ENCODE data around the gene ARHGAP25. TPM values are rescaled to one million over a fixed set of nuclear protein-coding genes. Genes with fewer than 3 reads are reported as not detected.

The ARHGAP25 gene
- total and polyA plus RNA-seq, 4 donors = 3.5 to 7.0 (median 5.3) TPM

DNA sequence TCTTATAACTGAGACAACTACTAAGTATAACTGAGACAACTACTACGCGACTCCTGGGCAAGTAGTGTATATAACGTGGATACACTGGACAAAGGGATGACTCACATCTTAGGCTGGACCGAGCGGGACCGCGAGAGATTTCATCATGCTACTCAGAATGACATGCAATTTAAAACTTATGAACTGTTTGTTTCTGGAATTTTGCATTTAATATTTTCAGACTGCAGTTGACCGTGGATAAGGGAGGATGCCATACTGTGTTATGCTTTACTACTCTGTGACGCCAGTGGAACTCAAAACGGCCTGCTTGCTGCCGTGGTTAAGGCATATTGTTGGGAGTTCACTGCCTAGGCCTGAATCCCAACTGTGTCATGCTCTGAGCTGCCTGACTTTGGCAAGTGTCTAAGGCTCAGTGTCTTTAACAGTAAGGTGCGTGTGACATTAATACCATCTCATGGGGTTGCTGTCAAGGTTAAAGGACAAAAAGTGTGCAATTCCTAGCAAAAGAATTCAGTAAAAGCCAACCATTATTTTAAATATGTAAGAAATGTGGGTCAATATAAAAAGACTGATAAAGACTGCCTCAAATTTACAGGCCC is 72.0 kb downstream of the ARHGAP25 start:
- no peaks in the 10 kb centered on the region for H3K4me1 ChIP-seq (ENCODE audit: control insufficient read depth in 4 of 4, insufficient read depth in 4 of 4, low read length in 3 of 4)

GRCh38 chr2:68807821-68808266 is 73.2 kb downstream of the ARHGAP25 start:
- Histone ChIP-seq H3K9me3 (ENCODE audit: control insufficient read depth in 4 of 4, low read length in 3 of 4) (no peaks in the 10 kb centered on the region), H3K9ac (ENCODE audit: low read depth in 1 of 2, low read length in 2 of 2) (no peak overlapping the region), H3K36me3 (ENCODE audit: control insufficient read depth in 4 of 4, insufficient read depth in 3 of 4, low read depth in 1 of 4, low read length in 3 of 4) (no peaks in the 10 kb centered on the region), H3K27ac (ENCODE audit: low read depth in 1 of 2, low read length in 2 of 2) (no peak overlapping the region), H3K4me3 (ENCODE audit: low read depth in 1 of 3, low read length in 3 of 3) (no peak overlapping the region), H3K4me1 (ENCODE audit: control insufficient read depth in 4 of 4, insufficient read depth in 4 of 4, low read length in 3 of 4) (no peaks in the 10 kb centered on the region), H3K27me3 (ENCODE audit: control insufficient read depth in 4 of 4, insufficient read depth in 4 of 4, low read length in 3 of 4) (no peaks in the 10 kb centered on the region)
- no peak for DNase-seq (ENCODE audit: low spot score)
- WGBS = 68% methylated on average over 6 of the region's 6 CpGs
- TF ChIP-seq SP1 (IDR thresholded peaks at IDR 0.05) (no peak), FOXA1 (IDR thresholded peaks at IDR 0.05) (no peak), NR2F2 (IDR thresholded peaks at IDR 0.05) (no peak), TAF1 (conservative IDR thresholded peaks at IDR 0.05) (no peak), ZBTB33 (IDR thresholded peaks at IDR 0.05) (no peak)
- TF ChIP-seq, protein P1, sequence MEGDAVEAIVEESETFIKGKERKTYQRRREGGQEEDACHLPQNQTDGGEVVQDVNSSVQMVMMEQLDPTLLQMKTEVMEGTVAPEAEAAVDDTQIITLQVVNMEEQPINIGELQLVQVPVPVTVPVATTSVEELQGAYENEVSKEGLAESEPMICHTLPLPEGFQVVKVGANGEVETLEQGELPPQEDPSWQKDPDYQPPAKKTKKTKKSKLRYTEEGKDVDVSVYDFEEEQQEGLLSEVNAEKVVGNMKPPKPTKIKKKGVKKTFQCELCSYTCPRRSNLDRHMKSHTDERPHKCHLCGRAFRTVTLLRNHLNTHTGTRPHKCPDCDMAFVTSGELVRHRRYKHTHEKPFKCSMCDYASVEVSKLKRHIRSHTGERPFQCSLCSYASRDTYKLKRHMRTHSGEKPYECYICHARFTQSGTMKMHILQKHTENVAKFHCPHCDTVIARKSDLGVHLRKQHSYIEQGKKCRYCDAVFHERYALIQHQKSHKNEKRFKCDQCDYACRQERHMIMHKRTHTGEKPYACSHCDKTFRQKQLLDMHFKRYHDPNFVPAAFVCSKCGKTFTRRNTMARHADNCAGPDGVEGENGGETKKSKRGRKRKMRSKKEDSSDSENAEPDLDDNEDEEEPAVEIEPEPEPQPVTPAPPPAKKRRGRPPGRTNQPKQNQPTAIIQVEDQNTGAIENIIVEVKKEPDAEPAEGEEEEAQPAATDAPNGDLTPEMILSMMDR (IDR thresholded peaks at IDR 0.05; ENCODE audit: low read depth, low read length, missing input control) = no peak
- TF ChIP-seq, protein P2, sequence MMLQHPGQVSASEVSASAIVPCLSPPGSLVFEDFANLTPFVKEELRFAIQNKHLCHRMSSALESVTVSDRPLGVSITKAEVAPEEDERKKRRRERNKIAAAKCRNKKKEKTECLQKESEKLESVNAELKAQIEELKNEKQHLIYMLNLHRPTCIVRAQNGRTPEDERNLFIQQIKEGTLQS (IDR thresholded peaks at IDR 0.05) = no peak

More for the DNA sequence above, 72.0 kb downstream of the ARHGAP25 start:
- WGBS = 90% methylated on average over 12 of the region's 12 CpGs
- TF ChIP-seq GABPA (IDR thresholded peaks at IDR 0.05 in 1 of 2, conservative IDR thresholded peaks at IDR 0.05 in 1 of 2) (no peak), HNF4G (IDR thresholded peaks at IDR 0.05) (no peak), YY1 (IDR thresholded peaks at IDR 0.05) (no peak), TAF1 (conservative IDR thresholded peaks at IDR 0.05) (no peak), NR2F2 (IDR thresholded peaks at IDR 0.05) (no peak), HNF4A (conservative IDR thresholded peaks at IDR 0.05) (no peak), EGR1 (IDR thresholded peaks at IDR 0.05; ENCODE audit: low read depth in 2 of 2) (no peak), JUND (IDR thresholded peaks at IDR 0.05) (no peak), SP1 (IDR thresholded peaks at IDR 0.05) (no peak), RAD21 (IDR thresholded peaks at IDR 0.05) (no peak), ZBTB33 (IDR thresholded peaks at IDR 0.05) (no peak), RXRA (IDR thresholded peaks at IDR 0.05) (no peak)
- TF ChIP-seq, protein P2 (IDR thresholded peaks at IDR 0.05) = no peak
- TF ChIP-seq, protein P1 (IDR thresholded peaks at IDR 0.05; ENCODE audit: low read depth, low read length, missing input control) = no peak
- Histone ChIP-seq H3K4me3 (ENCODE audit: low read depth in 1 of 3, low read length in 3 of 3) (no peak overlapping the region), H3K9me3 (ENCODE audit: control insufficient read depth in 4 of 4, low read length in 3 of 4) (no peaks in the 10 kb centered on the region), H3K27ac (ENCODE audit: low read depth in 1 of 2, low read length in 2 of 2) (no peak overlapping the region), H3K36me3 (ENCODE audit: control insufficient read depth in 4 of 4, insufficient read depth in 3 of 4, low read depth in 1 of 4, low read length in 3 of 4) (no peaks in the 10 kb centered on the region), H3K27me3 (ENCODE audit: control insufficient read depth in 4 of 4, insufficient read depth in 4 of 4, low read length in 3 of 4) (no peaks in the 10 kb centered on the region), H3K9ac (ENCODE audit: low read depth in 1 of 2, low read length in 2 of 2) (no peak overlapping the region)
- DNase-seq (ENCODE audit: low spot score) = no peak
